Thymus (tissue), 11 donors: Measurements from ENCODE around the gene CDH23. TPM values are rescaled to one million over a fixed set of nuclear protein-coding genes. Genes with fewer than 3 reads are reported as not detected.

Experiments used
- DNase-seq, 9 donors: peaks; one replicate each; pipeline ENCODE4 v3.0.0-alpha.2; 2013; ENCODE audit warnings: low spot score in 9 of 9, low read depth in 6 of 9, missing footprints in 1 of 9
- H3K27ac ChIP-seq, 2 donors: one replicate each; pipeline ENCODE4 v1.5.1; 2013; ENCODE audit warnings: control low read depth in 1 of 2, low read depth in 1 of 2, low read length in 1 of 2, mild to moderate bottlenecking in 1 of 2, moderate library complexity in 1 of 2
- H3K27me3 ChIP-seq, 2 donors: one replicate each; pipeline ENCODE4 v1.5.1; 2013; ENCODE audit warnings: low read length in 1 of 2; ENCODE audit not compliant: control insufficient read depth in 2 of 2, insufficient read depth in 1 of 2
- H3K36me3 ChIP-seq, 2 donors: one replicate each; pipeline ENCODE4 v1.5.1; 2013; ENCODE audit warnings: low read length in 1 of 2, mild to moderate bottlenecking in 1 of 2, moderate library complexity in 1 of 2; ENCODE audit not compliant: control insufficient read depth in 2 of 2, insufficient read depth in 2 of 2
- H3K4me1 ChIP-seq, 2 donors: one replicate each; pipeline ENCODE4 v1.5.1; 2013; ENCODE audit warnings: low read length in 2 of 2; ENCODE audit not compliant: control insufficient read depth in 2 of 2, insufficient read depth in 2 of 2
- H3K4me3 ChIP-seq, 2 donors: one replicate each; pipeline ENCODE4 v1.5.1; 2013; ENCODE audit warnings: low read length in 2 of 2, control low read depth in 1 of 2, mild to moderate bottlenecking in 1 of 2
- H3K9me3 ChIP-seq, 2 donors: one replicate each; pipeline ENCODE4 v1.5.1; 2013; ENCODE audit warnings: low read length in 1 of 2, mild to moderate bottlenecking in 1 of 2; ENCODE audit not compliant: control insufficient read depth in 2 of 2, insufficient read depth in 1 of 2
- WGBS: extraction: QIAGEN DNeasy Blood & Tissue Kit; methylation state at CpG from one replicate; pipeline ENCODE4 v1.1.7; 2013; 5-methylcytosine and 5-hydroxymethylcytosine counted together
- polyA plus RNA-seq: library from polyadenylated mRNA; stranded (reverse); fragments of 200-250 nt; gene quantifications from one replicate; pipeline ENCODE4 v1.2.3, GENCODE V29; 2013
- total RNA-seq: library from RNA; stranded (reverse); fragments of 120-200 nt; gene quantifications from one replicate; pipeline ENCODE4 v1.2.4, GENCODE V29; 2013
- donor health status: healthy.

The CDH23 gene
- total and polyA plus RNA-seq, 2 donors: 9.1 TPM

DNA sequence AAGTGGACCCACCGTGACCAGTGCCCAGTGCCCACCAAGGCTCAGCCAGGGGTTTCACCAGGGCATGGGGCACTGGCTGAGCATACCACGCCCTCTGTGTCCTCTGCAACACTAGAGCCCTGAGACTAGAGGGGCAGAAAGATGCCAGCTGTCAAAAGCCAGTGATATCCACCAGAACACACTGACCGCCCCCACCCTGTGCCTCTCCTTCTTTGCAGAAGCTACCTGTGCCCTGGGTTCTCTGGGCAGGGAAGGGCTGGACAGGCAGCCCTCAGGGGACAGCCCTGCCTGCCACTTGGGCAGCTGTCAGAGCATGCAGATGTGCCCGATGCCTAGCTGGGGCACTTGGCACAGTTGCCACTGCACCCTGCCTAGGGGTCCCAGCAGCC is 376.1 kb downstream of the CDH23 start:
- peaks cover 0 to 9% of the 10 kb centered on the region in 2 donors for H3K9me3 ChIP-seq
- H3K36me3 ChIP-seq: peaks cover 0 to 2% of the 10 kb centered on the region in 2 donors
- WGBS: 23% methylated on average over 4 of the region's 4 CpGs
- H3K27me3 ChIP-seq: peaks cover 0 to 6% of the 10 kb centered on the region in 2 donors
- peak overlapping the region; percentile 61 to 93 for H3K27ac ChIP-seq
- H3K4me1 ChIP-seq: peaks cover 24 to 86% of the 10 kb centered on the region in 2 donors
- DNase-seq: no peak
- peak overlapping the region; percentile 61 to 66 for H3K4me3 ChIP-seq

DNA sequence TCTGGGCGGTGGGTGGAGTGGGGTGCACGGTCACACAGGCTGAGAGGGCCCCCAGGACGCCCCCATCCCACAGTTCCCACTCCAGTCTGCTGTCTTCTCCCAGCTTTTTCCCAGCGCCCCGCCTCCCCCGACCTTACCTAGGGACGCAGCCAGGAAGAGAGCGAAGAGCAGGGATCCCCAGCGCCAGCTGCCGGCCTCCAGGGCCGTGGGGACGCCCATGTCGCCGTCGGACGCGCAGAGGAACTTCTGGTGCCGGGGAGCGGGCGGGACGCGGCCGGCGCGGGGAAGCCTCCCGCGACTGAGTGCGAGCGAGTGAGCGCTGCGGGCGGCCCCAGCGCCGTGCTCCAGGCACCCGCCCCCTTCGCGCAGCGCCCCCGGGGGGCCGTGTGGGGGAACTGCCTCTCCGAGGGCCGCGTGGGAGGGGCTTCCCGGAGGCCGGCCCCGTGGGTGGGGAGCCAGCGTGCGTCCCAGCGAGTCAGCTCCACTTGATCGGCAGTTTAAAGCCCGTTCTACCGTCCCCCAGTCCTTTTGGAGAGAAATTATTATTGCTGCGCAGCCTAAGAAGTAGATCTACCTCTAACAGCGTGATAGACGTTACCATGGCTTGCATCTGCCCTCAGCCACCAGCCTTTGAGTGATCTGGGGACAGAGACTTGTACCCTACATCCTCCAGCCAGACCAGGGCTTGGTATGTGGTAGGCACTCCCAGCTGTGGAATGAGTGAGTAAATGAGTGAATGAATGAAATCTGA is 376.7 kb downstream of the CDH23 start, which contains the start of gene VSIR:
Gene VSIR (minus strand): TSS at position 300 of the 751 bp plus-strand sequence. CDS start 81 bp downstream, at position 219.
- Histone ChIP-seq H3K9me3 (peaks cover 0 to 9% of the 10 kb centered on the region in 2 donors), H3K4me1 (peaks cover 22 to 83% of the 10 kb centered on the region in 2 donors), H3K27ac (peak within 1 kb of the TSS; percentile 93), H3K27me3 (peaks cover 0 to 6% of the 10 kb centered on the region in 2 donors), H3K4me3 (peak within 1 kb of the TSS; percentile 61 to 66), H3K36me3 (peaks cover 0 to 2% of the 10 kb centered on the region in 2 donors)
- DNase-seq: peak in 8 of 9 donors; percentile 69 to 94 (median 82)
- under 1% methylated on average over 55 of the region's 55 CpGs for WGBS

DNA sequence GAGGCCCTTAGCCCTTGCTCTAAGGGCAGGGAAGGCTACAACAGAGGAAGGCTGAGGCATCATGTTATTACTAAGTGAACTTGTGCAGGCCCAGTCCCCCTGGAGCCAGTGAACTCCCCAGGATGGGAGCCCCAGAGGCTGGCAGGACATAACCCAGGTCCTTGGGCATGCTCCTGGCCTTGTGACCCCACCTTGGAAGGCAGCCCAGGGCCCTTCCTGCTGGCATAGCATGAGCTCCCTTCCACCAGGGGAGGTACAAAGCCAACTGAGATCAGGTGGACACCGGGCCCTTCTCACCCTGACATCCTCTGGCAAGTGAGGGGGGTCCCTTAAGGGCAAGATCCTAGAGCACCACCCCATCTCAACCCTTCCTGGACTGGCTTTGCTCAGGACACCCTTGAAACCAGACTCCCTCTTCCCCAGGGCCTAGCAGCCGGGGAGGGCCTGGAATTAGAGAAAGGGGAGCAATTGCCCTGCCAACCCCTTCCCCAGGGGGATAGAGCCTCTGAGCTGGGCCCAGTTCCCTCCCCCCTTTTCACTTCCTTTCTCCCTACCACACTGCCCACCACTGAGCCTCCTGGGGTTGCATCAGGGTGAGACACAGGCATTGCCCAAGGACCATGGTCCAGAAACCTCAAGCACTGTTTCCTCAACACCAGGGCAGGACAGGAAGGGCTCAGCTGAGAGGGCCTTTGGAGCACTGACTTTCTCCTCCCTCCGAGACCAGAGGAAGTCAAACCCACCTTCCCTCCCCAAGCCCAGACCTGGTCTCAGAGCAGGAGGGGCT is 378.4 kb downstream of the CDH23 start:
- DNase-seq: no peak
- Histone ChIP-seq H3K4me1 (peaks cover 18 to 79% of the 10 kb centered on the region in 2 donors), H3K27me3 (peaks cover 0 to 6% of the 10 kb centered on the region in 2 donors), H3K36me3 (peaks cover 0 to 2% of the 10 kb centered on the region in 2 donors), H3K9me3 (peaks cover 0 to 9% of the 10 kb centered on the region in 2 donors), H3K27ac (no peak overlapping the region), H3K4me3 (no peak overlapping the region)
- 78% methylated on average over 3 of the region's 3 CpGs for WGBS

DNA sequence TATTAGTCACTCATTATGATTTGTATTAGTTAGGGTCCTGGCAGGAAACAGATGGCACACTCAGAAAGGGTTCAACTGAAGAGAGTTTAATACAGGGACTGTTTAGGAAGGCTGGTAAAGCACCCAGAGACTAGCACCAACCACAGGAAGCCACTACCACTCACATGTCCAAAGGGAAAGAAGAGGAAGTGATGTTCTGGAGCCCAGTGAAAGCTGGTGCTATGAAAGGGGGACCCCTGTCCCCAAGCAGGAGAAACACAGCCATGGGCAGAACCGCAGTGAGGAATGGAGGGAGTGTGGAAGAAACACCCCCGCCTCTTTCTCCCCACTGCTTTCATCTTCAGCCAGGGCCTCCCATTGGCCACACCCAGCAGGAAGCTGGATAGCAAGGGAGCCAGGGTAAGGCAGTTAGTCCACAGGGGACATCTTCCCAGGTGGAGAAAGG is 379.8 kb downstream of the CDH23 start:
- Histone ChIP-seq H3K36me3 (no peaks in the 10 kb centered on the region), H3K4me3 (no peak overlapping the region), H3K27me3 (peaks cover 0 to 6% of the 10 kb centered on the region in 2 donors), H3K4me1 (peaks cover 23 to 80% of the 10 kb centered on the region in 2 donors), H3K9me3 (peaks cover 0 to 9% of the 10 kb centered on the region in 2 donors), H3K27ac (no peak overlapping the region)
- 31% methylated on average over 2 of the region's 2 CpGs for WGBS
- no peak for DNase-seq

DNA sequence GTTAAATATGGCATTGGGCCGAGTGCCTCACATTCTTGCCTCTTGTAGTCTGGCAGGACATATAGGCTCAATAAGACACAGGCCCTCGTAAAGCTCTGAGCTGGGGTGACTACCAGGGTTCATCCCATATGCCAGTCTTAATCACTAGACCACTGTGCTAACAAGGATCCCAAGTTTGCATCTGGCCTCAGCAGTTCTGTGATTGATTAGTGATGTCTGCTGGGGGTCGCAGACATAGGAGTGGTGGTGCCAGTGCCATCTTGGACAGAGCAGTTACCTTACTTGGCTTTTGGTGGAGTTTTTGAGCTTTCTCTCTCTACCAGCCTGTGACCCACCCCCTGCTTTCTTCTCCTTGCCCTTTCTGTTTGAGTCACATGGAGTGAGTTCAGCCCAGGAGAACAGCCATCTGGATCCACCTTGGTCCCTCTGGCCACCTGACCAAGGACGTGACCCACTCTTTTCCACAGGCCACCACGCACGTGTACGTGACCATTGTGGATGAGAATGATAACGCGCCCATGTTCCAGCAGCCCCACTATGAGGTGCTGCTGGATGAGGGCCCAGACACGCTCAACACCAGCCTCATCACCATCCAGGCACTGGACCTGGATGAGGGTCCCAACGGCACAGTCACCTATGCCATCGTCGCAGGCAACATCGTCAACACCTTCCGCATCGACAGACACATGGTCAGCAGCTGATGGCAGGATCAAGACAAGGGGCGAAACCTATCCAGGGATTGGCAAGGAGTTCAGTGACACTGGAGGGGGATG is 380.7 kb downstream of the CDH23 start:
- no peak overlapping the region for H3K27ac ChIP-seq
- WGBS: 98% methylated on average over 17 of the region's 17 CpGs
- H3K4me1 ChIP-seq: peaks cover 24 to 80% of the 10 kb centered on the region in 2 donors

DNA sequence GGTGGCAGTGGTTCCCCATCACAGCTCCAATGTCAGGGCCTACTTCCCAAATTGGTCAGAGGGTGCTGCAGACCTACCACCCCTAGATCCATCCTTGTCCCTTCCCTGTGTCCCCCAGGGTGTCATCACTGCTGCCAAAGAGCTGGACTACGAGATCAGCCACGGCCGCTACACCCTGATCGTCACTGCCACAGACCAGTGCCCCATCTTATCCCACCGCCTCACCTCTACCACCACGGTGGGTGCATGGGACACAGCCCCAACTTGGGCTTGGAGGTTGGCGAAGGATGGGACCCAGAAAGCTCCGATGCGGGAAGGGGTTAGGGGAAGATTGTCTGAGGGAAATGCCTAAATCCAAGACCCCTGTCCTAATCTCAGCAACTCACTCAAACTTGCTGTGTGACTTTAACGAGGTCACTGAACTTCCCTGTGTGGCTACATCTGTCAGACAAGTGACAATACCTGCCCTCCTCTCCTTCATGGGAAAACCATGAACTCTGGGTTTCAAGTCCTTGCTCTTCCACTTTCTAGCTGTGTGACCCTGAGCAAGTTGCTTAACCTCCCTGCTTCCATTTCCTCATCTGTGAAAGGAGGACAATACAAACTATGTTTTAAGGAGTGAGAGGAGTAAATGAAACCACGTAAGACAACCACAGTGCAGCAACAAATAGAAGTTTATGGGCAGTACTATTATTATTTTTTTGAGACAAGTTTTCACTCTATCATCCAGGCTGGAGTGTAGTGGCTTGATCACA is 381.5 kb downstream of the CDH23 start:
- no peak for DNase-seq
- H3K4me1 ChIP-seq: peaks cover 24 to 80% of the 10 kb centered on the region in 2 donors
- no peaks in the 10 kb centered on the region for H3K36me3 ChIP-seq
- 97% methylated on average over 11 of the region's 11 CpGs for WGBS
- H3K27me3 ChIP-seq: no peaks in the 10 kb centered on the region
- no peak overlapping the region for H3K27ac ChIP-seq
- H3K4me3 ChIP-seq: no peak overlapping the region
- peaks cover 0 to 5% of the 10 kb centered on the region in 2 donors for H3K9me3 ChIP-seq

More for the DNA sequence above, 380.7 kb downstream of the CDH23 start:
- H3K4me3 ChIP-seq: no peak overlapping the region
- no peak for DNase-seq
- H3K9me3 ChIP-seq: peaks cover 0 to 9% of the 10 kb centered on the region in 2 donors
- H3K27me3 ChIP-seq: peaks cover 0 to 6% of the 10 kb centered on the region in 2 donors
- no peaks in the 10 kb centered on the region for H3K36me3 ChIP-seq

DNA sequence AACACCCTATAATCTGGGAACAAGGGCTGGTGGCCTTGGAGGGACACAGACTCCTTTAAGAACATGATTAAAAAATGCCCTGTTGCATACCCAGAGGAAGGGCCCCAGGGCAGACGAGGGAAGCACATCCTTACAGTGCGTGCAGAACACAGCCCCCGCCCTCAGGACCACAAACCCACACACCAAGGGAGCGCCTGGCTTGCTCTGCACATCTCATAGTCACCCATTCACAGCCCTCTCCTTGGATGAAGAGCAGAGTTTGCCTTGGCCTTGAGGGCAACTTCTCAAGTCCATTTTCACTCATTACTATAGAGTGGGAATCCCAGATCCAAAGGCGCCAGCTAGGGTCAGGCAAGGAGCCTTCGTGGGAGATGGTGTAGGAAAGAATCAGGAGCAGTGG is 382.9 kb downstream of the CDH23 start:
- Histone ChIP-seq H3K27ac (no peak overlapping the region), H3K36me3 (no peaks in the 10 kb centered on the region), H3K27me3 (no peaks in the 10 kb centered on the region), H3K9me3 (peaks cover 0 to 5% of the 10 kb centered on the region in 2 donors), H3K4me3 (no peak overlapping the region), H3K4me1 (peaks cover 18 to 70% of the 10 kb centered on the region in 2 donors)
- WGBS: 57% methylated on average over 6 of the region's 6 CpGs
- no peak for DNase-seq

DNA sequence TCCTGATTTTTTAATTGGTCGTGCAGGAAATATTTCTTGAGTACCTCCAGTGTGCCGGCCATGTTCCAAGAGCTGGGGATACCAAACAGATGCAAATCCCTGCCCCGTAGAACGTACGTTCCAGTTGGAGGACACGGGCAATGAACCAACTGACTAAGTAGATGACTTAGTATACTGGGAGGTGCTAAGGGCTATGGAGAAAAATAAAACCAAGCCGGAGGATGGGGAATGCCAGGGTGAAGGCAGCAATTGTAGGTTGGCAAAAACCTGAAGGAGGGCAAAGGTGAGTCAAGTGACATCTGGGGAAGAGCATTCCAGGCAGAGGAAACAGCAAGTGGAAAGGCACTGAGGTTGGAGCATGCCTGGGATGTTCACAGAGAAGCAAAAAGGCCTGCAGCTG is 383.4 kb downstream of the CDH23 start:
- WGBS: 98% methylated on average over 7 of the region's 7 CpGs
- Histone ChIP-seq H3K9me3 (peaks cover 0 to 5% of the 10 kb centered on the region in 2 donors), H3K4me1 (peaks cover 13 to 65% of the 10 kb centered on the region in 2 donors), H3K36me3 (no peaks in the 10 kb centered on the region), H3K4me3 (no peak overlapping the region), H3K27me3 (no peaks in the 10 kb centered on the region), H3K27ac (no peak overlapping the region)
- DNase-seq: no peak
